BLaER1 treated with 17β-estradiol and CSF1 and Interleukin-3, amounts not matched to agents 10 nM and 100 nM (cell line): Measurements from ENCODE around the gene CLEC16A.

ENCODE experiments used
- H3K27ac ChIP-seq, 11 experiments: shearing (Covaris generic); formaldehyde crosslinking; 2 replicates each; pipeline ENCODE4 v1.8.1; 2022
- H3K27me3 ChIP-seq, 11 experiments: shearing (Covaris generic); formaldehyde crosslinking; 2 replicates each; pipeline ENCODE4 v1.8.1; 2022
- H3K36me3 ChIP-seq, 11 experiments: shearing (Covaris generic); formaldehyde crosslinking; 2 replicates each; pipeline ENCODE4 v1.8.1; 2022
- H3K4me1 ChIP-seq, 10 experiments: shearing (Covaris generic); formaldehyde crosslinking; 2 replicates each; pipeline ENCODE4 v1.8.1; 2022
- H3K4me2 ChIP-seq, 11 experiments: shearing (Covaris generic); formaldehyde crosslinking; 2 replicates each; pipeline ENCODE4 v1.8.1; 2022
- H3K4me3 ChIP-seq, 10 experiments: shearing (Covaris generic); formaldehyde crosslinking; 2 replicates each; pipeline ENCODE4 v1.8.1; 2022
- H3K9ac ChIP-seq, 11 experiments: shearing (Covaris generic); formaldehyde crosslinking; 2 replicates each; pipeline ENCODE4 v1.8.1; 2022
- H3K9me3 ChIP-seq, 11 experiments: shearing (Covaris generic); formaldehyde crosslinking; replicated peaks in 1 of 11; 2 replicates each; pipeline ENCODE4 v1.8.1; 2022
- H4K20me1 ChIP-seq, 11 experiments: shearing (Covaris generic); formaldehyde crosslinking; 2 replicates each; pipeline ENCODE4 v1.8.1; 2022
- Cebpa-rat ChIP-seq, 11 experiments: shearing (Covaris generic); IDR thresholded peaks; 2 replicates each; pipeline ENCODE4 v1.8.1; 2022

CLEC16A gene

GRCh38 chr16:11170696-11171447 is 226.5 kb downstream of the CLEC16A start:
- Histone ChIP-seq H3K4me3 (no peak overlapping the region), H3K27me3 (no peaks in the 10 kb centered on the region), H3K9me3 (no peaks in the 10 kb centered on the region), H3K27ac (no peak overlapping the region), H3K4me2 (peak overlapping the region; percentile 35 to 88 (median 67); a peak in 20 of 22 replicates), H4K20me1 (peaks cover 0 to 27% (median 0%) of the 10 kb centered on the region in 11 experiments; a peak in 5 of 22 replicates), H3K4me1 (peaks cover 22 to 59% (median 31%) of the 10 kb centered on the region in 10 experiments), H3K36me3 (peaks cover 12 to 60% (median 46%) of the 10 kb centered on the region in 11 experiments; a peak in 19 of 22 replicates), H3K9ac (peak overlapping the region in 2 of 11 experiments; percentile 31 to 33; a peak in 2 of 22 replicates)
- no peak for TF ChIP-seq Cebpa-rat (IDR thresholded peaks at IDR 0.05)

DNA sequence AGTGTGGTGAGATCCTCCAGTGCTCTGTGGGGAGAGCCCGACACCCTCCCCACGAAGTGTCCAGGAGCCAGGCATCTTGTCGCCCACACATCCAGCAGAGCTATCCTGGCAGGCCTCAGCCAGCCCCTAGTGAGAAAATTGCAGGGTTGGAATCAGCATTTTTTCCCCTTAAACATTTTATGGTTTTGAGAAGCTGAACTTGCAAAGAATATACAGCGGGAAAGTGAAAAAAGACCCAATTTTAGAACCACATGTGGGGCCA is 227.0 kb downstream of the CLEC16A start:
- Histone ChIP-seq H3K4me2 (peak overlapping the region in 9 of 11 experiments; percentile 35 to 88 (median 74); a peak in 10 of 22 replicates), H3K4me1 (peaks cover 22 to 62% (median 31%) of the 10 kb centered on the region in 10 experiments), H3K4me3 (no peak overlapping the region), H3K9ac (no peak overlapping the region), H3K27me3 (no peaks in the 10 kb centered on the region), H3K36me3 (peaks cover 10 to 55% (median 43%) of the 10 kb centered on the region in 11 experiments; a peak in 19 of 22 replicates), H3K9me3 (no peaks in the 10 kb centered on the region), H3K27ac (no peak overlapping the region), H4K20me1 (peaks cover 0 to 27% (median 0%) of the 10 kb centered on the region in 11 experiments; a peak in 5 of 22 replicates)
- TF ChIP-seq Cebpa-rat (IDR thresholded peaks at IDR 0.05), result no peak

DNA sequence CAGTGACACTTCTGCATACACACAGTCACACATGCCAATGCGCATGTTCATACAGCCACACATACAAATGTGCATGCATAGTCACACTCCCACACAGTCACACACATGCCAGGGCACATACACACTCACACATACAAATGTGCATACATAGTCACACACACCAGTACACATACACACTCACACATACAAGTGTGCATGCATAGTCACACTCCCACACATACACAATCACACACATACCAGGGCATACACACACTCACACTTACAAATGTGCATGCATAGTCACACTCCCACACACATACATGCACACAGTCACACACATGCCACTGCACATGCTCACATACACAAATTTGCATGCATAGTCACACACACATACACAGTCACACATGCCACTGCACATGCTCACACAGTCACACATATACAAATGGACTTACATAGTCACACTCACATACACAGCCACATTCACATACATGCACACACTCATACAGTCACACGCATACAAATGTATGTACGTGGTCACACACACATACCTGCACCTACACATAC is 227.5 kb downstream of the CLEC16A start:
- Histone ChIP-seq H3K4me2 (peak overlapping the region in 1 of 11 experiments; percentile 86; a peak in 1 of 22 replicates), H3K27me3 (no peaks in the 10 kb centered on the region), H3K4me1 (peaks cover 22 to 62% (median 31%) of the 10 kb centered on the region in 10 experiments), H3K9me3 (no peaks in the 10 kb centered on the region), H3K27ac (no peak overlapping the region), H4K20me1 (peaks cover 0 to 27% (median 0%) of the 10 kb centered on the region in 11 experiments; a peak in 4 of 22 replicates), H3K36me3 (peaks cover 6 to 51% (median 39%) of the 10 kb centered on the region in 11 experiments; a peak in 19 of 22 replicates), H3K9ac (no peak overlapping the region), H3K4me3 (no peak overlapping the region)
- TF ChIP-seq Cebpa-rat (IDR thresholded peaks at IDR 0.05), result no peak

GRCh38 chr16:11173426-11173825 is 229.1 kb downstream of the CLEC16A start:
- peaks cover 26 to 62% (median 41%) of the 10 kb centered on the region in 10 experiments for H3K4me1 ChIP-seq
- peaks cover 0 to 19% (median 0%) of the 10 kb centered on the region in 11 experiments; a peak in 4 of 22 replicates for H4K20me1 ChIP-seq
- peaks cover 3 to 39% (median 28%) of the 10 kb centered on the region in 11 experiments; a peak in 15 of 22 replicates for H3K36me3 ChIP-seq
- no peaks in the 10 kb centered on the region for H3K9me3 ChIP-seq
- H3K9ac ChIP-seq, result no peak overlapping the region
- no peak overlapping the region for H3K4me3 ChIP-seq
- no peak overlapping the region for H3K27ac ChIP-seq
- H3K4me2 ChIP-seq, result no peak overlapping the region
- H3K27me3 ChIP-seq, result no peaks in the 10 kb centered on the region
- no peak for TF ChIP-seq Cebpa-rat (IDR thresholded peaks at IDR 0.05)

DNA sequence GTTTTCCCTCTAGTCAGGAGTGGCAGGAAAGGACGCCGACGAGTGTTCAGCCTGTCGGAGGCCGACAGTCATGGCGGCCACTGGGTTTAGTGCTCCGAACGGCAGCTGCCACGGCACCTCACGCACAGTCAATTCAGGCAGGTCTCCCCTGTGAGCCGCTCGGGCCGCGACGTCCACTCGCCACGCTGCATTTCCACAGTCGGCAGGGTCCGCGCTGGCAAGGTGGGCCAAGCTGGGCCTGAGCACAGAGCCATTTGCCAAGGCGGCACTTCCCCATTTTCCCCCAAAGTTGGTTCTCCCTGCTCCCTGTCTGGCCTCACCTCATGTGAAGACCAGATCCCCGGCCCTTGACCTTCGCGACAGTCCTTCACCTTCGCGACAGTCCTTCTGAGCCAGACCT is 229.8 kb downstream of the CLEC16A start:
- no peak overlapping the region for H3K4me3 ChIP-seq
- no peak for TF ChIP-seq Cebpa-rat (IDR thresholded peaks at IDR 0.05)
- H3K9me3 ChIP-seq, result no peaks in the 10 kb centered on the region
- H3K9ac ChIP-seq, result no peak overlapping the region
- peaks cover 26 to 59% (median 45%) of the 10 kb centered on the region in 10 experiments for H3K4me1 ChIP-seq
- peaks cover 3 to 40% (median 26%) of the 10 kb centered on the region in 11 experiments; a peak in 13 of 22 replicates for H3K36me3 ChIP-seq
- 0 out of 22 replicates have a peak overlapping the region, but pooled peaks of 1 of the 11 experiments have one; percentile 23 for H3K4me2 ChIP-seq
- no peaks in the 10 kb centered on the region for H3K27me3 ChIP-seq
- H3K27ac ChIP-seq, result no peak overlapping the region
- H4K20me1 ChIP-seq, result peaks cover 0 to 17% (median 0%) of the 10 kb centered on the region in 11 experiments; a peak in 3 of 22 replicates

- peaks cover 3 to 49% (median 28%) of the 10 kb centered on the region in 11 experiments; a peak in 14 of 22 replicates for H3K36me3 ChIP-seq
- H3K9ac ChIP-seq, result 0 out of 22 replicates have a peak overlapping the region, but pooled peaks of 1 of the 11 experiments have one; percentile 5
- H3K4me1 ChIP-seq, result peaks cover 17 to 58% (median 39%) of the 10 kb centered on the region in 10 experiments
- peaks cover 0 to 21% (median 0%) of the 10 kb centered on the region in 11 experiments; a peak in 3 of 22 replicates for H4K20me1 ChIP-seq
- H3K27me3 ChIP-seq, result no peaks in the 10 kb centered on the region
- H3K4me2 ChIP-seq, result peak overlapping the region in 10 of 11 experiments; percentile 18 to 49 (median 42); a peak in 16 of 22 replicates
- no peak overlapping the region for H3K4me3 ChIP-seq
- H3K9me3 ChIP-seq, result no peaks in the 10 kb centered on the region
- no peak for TF ChIP-seq Cebpa-rat (IDR thresholded peaks at IDR 0.05)
- H3K27ac ChIP-seq, result no peak overlapping the region
Observed at GRCh38 chr16:11175106-11175786, 230.9 kb downstream of the CLEC16A start.

DNA sequence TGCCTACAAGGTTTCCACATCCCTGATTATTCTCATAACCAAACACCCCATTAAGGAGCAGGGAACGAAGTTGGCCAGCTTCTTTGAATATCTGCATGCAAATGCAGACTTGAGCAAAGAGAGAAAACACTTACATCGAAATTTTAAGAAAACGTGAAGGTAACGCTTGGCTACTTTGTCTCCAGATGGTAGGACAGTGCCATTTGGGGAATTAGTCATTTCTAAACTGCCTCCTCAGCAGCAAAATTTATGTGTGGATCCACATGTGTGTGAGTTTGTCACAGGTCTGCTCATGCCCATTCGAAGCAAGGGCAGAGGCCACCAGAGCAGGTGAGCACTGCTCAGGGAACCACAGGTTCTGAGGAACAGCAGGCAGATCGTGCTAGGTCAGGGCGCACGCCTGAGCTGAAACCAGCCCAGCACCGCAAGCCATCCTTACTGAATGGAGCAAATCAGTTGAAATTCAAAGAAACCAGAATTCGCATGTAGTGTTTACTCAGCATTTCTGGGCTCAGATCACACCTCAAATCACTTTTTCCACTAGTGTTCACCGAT is 231.5 kb downstream of the CLEC16A start:
- H3K4me2 ChIP-seq, result peak overlapping the region in 3 of 11 experiments; percentile 41 to 48 (median 42); a peak in 5 of 22 replicates
- no peak overlapping the region for H3K27ac ChIP-seq
- no peaks in the 10 kb centered on the region for H3K9me3 ChIP-seq

GRCh38 chr16:11177578-11178160 is 233.3 kb downstream of the CLEC16A start:
- H3K4me2 ChIP-seq, result peak overlapping the region in 8 of 11 experiments; percentile 17 to 83 (median 34); a peak in 11 of 22 replicates
- peak overlapping the region in 1 of 11 experiments; percentile 54; a peak in 1 of 22 replicates for H3K9ac ChIP-seq
- no peak for TF ChIP-seq Cebpa-rat (IDR thresholded peaks at IDR 0.05)
- H3K4me1 ChIP-seq, result peaks cover 29 to 67% (median 43%) of the 10 kb centered on the region in 10 experiments
- no peak overlapping the region for H3K27ac ChIP-seq
- no peaks in the 10 kb centered on the region for H3K9me3 ChIP-seq
- H3K4me3 ChIP-seq, result no peak overlapping the region
- peaks cover 0 to 41% (median 26%) of the 10 kb centered on the region in 11 experiments; a peak in 14 of 22 replicates for H3K36me3 ChIP-seq
- peaks cover 0 to 26% (median 0%) of the 10 kb centered on the region in 11 experiments; a peak in 7 of 22 replicates for H4K20me1 ChIP-seq
- H3K27me3 ChIP-seq, result no peaks in the 10 kb centered on the region

More for the DNA sequence above, 231.5 kb downstream of the CLEC16A start:
- Histone ChIP-seq H3K36me3 (peaks cover 3 to 48% (median 28%) of the 10 kb centered on the region in 11 experiments; a peak in 14 of 22 replicates), H3K4me3 (no peak overlapping the region), H3K9ac (no peak overlapping the region), H3K27me3 (no peaks in the 10 kb centered on the region), H4K20me1 (peaks cover 0 to 22% (median 0%) of the 10 kb centered on the region in 11 experiments; a peak in 3 of 22 replicates), H3K4me1 (peaks cover 17 to 56% (median 36%) of the 10 kb centered on the region in 10 experiments)
- TF ChIP-seq Cebpa-rat (IDR thresholded peaks at IDR 0.05), result no peak
